H1 (cell line): Measurements from ENCODE around the gene MAPK9. TPM values are rescaled to one million over a fixed set of nuclear protein-coding genes. Genes with fewer than 3 reads are reported as not detected.

ENCODE experiments used
- CTCF ChIA-PET: fragments of 300-600 bp; sonication (Branson Sonifier 250); formaldehyde crosslinking; loops from one replicate; lab custom pipeline; 2021; ENCODE audit not compliant: partially characterized antibody; lab: Charles Lee
- POLR2A ChIA-PET: fragments of 300-600 bp; sonication (Branson Sonifier 250); formaldehyde crosslinking; loops from one replicate; lab custom pipeline; 2021; ENCODE audit warnings: inconsistent platforms; ENCODE audit not compliant: partially characterized antibody; lab: Charles Lee
- DNase-seq, 2 experiments: peaks; one replicate each; pipeline versions ENCODE4 v3.0.0 to v3.0.0-alpha.2; 2010 to 2022; ENCODE audit warnings: low spot score in 2 of 2, low read depth in 1 of 2, mixed read lengths in 1 of 2
- FAIRE-seq: peaks from 2 replicates; lab custom pipeline; 2011; peaks lifted over from hg19 to GRCh38; lab: Jason Lieb, UNC
- H2AFZ ChIP-seq: 2 replicates; pipeline ENCODE4 v1.8.1; 2012; ENCODE audit warnings: low read length, inconsistent platforms
- H2AK5ac ChIP-seq: 2 replicates; pipeline ENCODE4 v1.6.1; 2013; ENCODE audit warnings: low read depth, low read length
- H2BK120ac ChIP-seq: replicated peaks from 2 replicates; pipeline ENCODE3; 2013; ENCODE audit warnings: low read depth, low read length, inconsistent platforms
- H2BK12ac ChIP-seq: 2 replicates; pipeline ENCODE4 v1.6.1; 2013; ENCODE audit warnings: low read depth, low read length
- H2BK15ac ChIP-seq: 2 replicates; pipeline ENCODE4 v1.6.1; 2013; ENCODE audit warnings: low read length
- H2BK20ac ChIP-seq: 2 replicates; pipeline ENCODE4 v1.6.1; 2013; ENCODE audit warnings: low read length
- H2BK5ac ChIP-seq: 2 replicates; pipeline ENCODE4 v1.6.1; 2013; ENCODE audit warnings: low read depth, low read length
- H3K14ac ChIP-seq: 2 replicates; pipeline ENCODE4 v1.6.1; 2013; ENCODE audit warnings: inconsistent platforms; ENCODE audit not compliant: insufficient read length
- H3K18ac ChIP-seq: 2 replicates; pipeline ENCODE4 v1.6.1; 2013; ENCODE audit warnings: low read length; ENCODE audit errors: extremely low read depth
- H3K23ac ChIP-seq: 2 replicates; pipeline ENCODE4 v1.6.1; 2013; ENCODE audit warnings: inconsistent platforms; ENCODE audit not compliant: insufficient read length
- H3K23me2 ChIP-seq: 2 replicates; pipeline ENCODE4 v1.6.1; 2013; ENCODE audit warnings: low read depth, low read length
- H3K27ac ChIP-seq: 2 replicates; pipeline ENCODE4 v1.6.1; 2011; ENCODE audit warnings: low read depth, low read length, inconsistent platforms
- H3K27me3 ChIP-seq, 4 experiments: replicated peaks in 1 of 4; 1 replicate in 1 of 4; 2 replicates in 3 of 4; pipeline versions ENCODE4 v1.6.1 to v1.8.1; 2011 to 2013; ENCODE audit warnings: low read length in 3 of 4, mild to moderate bottlenecking in 3 of 4, inconsistent platforms in 2 of 4, mixed read lengths in 2 of 4, moderate library complexity in 1 of 4; ENCODE audit not compliant: control insufficient read depth in 3 of 4, insufficient read depth in 3 of 4; ENCODE audit errors: extremely low read depth in 1 of 4
- H3K36me3 ChIP-seq, 4 experiments: 2 replicates each; pipeline versions ENCODE4 v1.6.1 to v1.8.1; 2011 to 2013; ENCODE audit warnings: mild to moderate bottlenecking in 4 of 4, low read length in 3 of 4, moderate library complexity in 2 of 4, control low read depth in 1 of 4, inconsistent platforms in 1 of 4; ENCODE audit not compliant: insufficient read depth in 4 of 4, control insufficient read depth in 2 of 4
- H3K4ac ChIP-seq: replicated peaks from 2 replicates; pipeline ENCODE3; 2013; ENCODE audit warnings: low read length, low read depth, mixed read lengths, inconsistent platforms; ENCODE audit not compliant: insufficient read length
- H3K4me1 ChIP-seq, 4 experiments: replicated peaks in 1 of 4; 1 replicate in 1 of 4; 2 replicates in 3 of 4; pipeline versions ENCODE4 v1.6.1 to v1.8.1; 2011 to 2013; ENCODE audit warnings: low read length in 3 of 4, inconsistent platforms in 2 of 4, mixed read lengths in 1 of 4; ENCODE audit not compliant: insufficient read depth in 4 of 4, control insufficient read depth in 3 of 4
- H3K4me2 ChIP-seq, 2 experiments: 2 replicates each; pipeline versions ENCODE4 v1.6.1 to v1.8.1; 2011 to 2013; ENCODE audit warnings: low read depth in 2 of 2, low read length in 2 of 2, control low read depth in 1 of 2, inconsistent platforms in 1 of 2, mild to moderate bottlenecking in 1 of 2; ENCODE audit not compliant: insufficient read depth in 1 of 2
- H3K4me3 ChIP-seq, 4 experiments: fragments of 200-600, 300-600 bp in 1 of 4; sonication (generic), shearing (Covaris generic), sonication (Bioruptor Twin) in 1 of 4; 2 replicates each; pipeline versions ENCODE4 v1.5.1 to v1.8.1; 2011 to 2016; ENCODE audit warnings: low read length in 4 of 4, low read depth in 3 of 4, control low read depth in 2 of 4, inconsistent platforms in 2 of 4, mild to moderate bottlenecking in 2 of 4, mixed read lengths in 1 of 4, moderate library complexity in 1 of 4; ENCODE audit not compliant: insufficient read depth in 2 of 4; ENCODE audit errors: extremely low read depth in 1 of 4
- H3K56ac ChIP-seq: replicated peaks from 2 replicates; pipeline ENCODE3; 2013; ENCODE audit warnings: low read depth, mild to moderate bottlenecking, mixed read lengths, low read length, inconsistent platforms; ENCODE audit not compliant: insufficient read length
- H3K79me1 ChIP-seq: 2 replicates; pipeline ENCODE4 v1.6.1; 2013; ENCODE audit warnings: low read depth, low read length, control low read depth
- H3K79me2 ChIP-seq, 2 experiments: 2 replicates each; pipeline versions ENCODE4 v1.6.1 to v1.8.1; 2012 to 2013; ENCODE audit warnings: low read length in 2 of 2, mild to moderate bottlenecking in 2 of 2, inconsistent platforms in 1 of 2; ENCODE audit not compliant: insufficient read depth in 2 of 2, control insufficient read depth in 1 of 2
- H3K9ac ChIP-seq, 4 experiments: replicated peaks in 1 of 4; 1 replicate in 1 of 4; 2 replicates in 3 of 4; pipeline versions ENCODE4 v1.6.1 to v1.8.1; 2011 to 2013; ENCODE audit warnings: low read depth in 3 of 4, low read length in 3 of 4, control low read depth in 2 of 4, mild to moderate bottlenecking in 2 of 4, moderate library complexity in 2 of 4, inconsistent platforms in 1 of 4; ENCODE audit errors: extremely low read depth in 1 of 4
- H3K9me3 ChIP-seq, 2 experiments: 2 replicates each; pipeline versions ENCODE4 v1.6.1 to v1.8.1; 2012 to 2013; ENCODE audit warnings: mild to moderate bottlenecking in 2 of 2, moderate library complexity in 2 of 2, control low read depth in 1 of 2, inconsistent platforms in 1 of 2, low read depth in 1 of 2, low read length in 1 of 2, mixed read lengths in 1 of 2; ENCODE audit not compliant: insufficient read depth in 2 of 2
- H4K20me1 ChIP-seq, 2 experiments: replicated peaks in 1 of 2; 2 replicates each; pipeline versions ENCODE3 to v1.8.1; 2011 to 2013; ENCODE audit warnings: inconsistent platforms in 2 of 2, low read length in 2 of 2, mild to moderate bottlenecking in 1 of 2; ENCODE audit not compliant: insufficient read depth in 2 of 2, control insufficient read depth in 1 of 2
- H4K5ac ChIP-seq: 2 replicates; pipeline ENCODE4 v1.6.1; 2013; ENCODE audit warnings: low read length, low read depth, mixed read lengths, inconsistent platforms; ENCODE audit not compliant: insufficient read length
- H4K8ac ChIP-seq: 2 replicates; pipeline ENCODE4 v1.8.0; 2013; ENCODE audit warnings: mild to moderate bottlenecking, moderate library complexity, low read length, inconsistent platforms; ENCODE audit not compliant: insufficient read depth; ENCODE audit errors: extremely low read depth
- H4K91ac ChIP-seq: replicated peaks from 2 replicates; pipeline ENCODE3; 2013; ENCODE audit warnings: low read length, mixed read lengths, inconsistent platforms; ENCODE audit not compliant: insufficient read length
- BACH1 ChIP-seq: IDR thresholded peaks from 2 replicates; pipeline ENCODE4 v1.6.1; 2012; ENCODE audit warnings: low read length, improper control_type of control experiment
- PHF8 ChIP-seq: fragments of 200-600 bp; sonication (generic); conservative IDR thresholded peaks from 2 replicates; pipeline ENCODE4 v1.7.1; 2012; ENCODE audit warnings: low read depth, mild to moderate bottlenecking, inconsistent platforms, low read length, moderate library complexity
- SP4 ChIP-seq: IDR thresholded peaks from 2 replicates; pipeline ENCODE4 v1.6.1; 2012; ENCODE audit warnings: low read length, inconsistent platforms
- TAF1 ChIP-seq: IDR thresholded peaks from 2 replicates; pipeline ENCODE4 v1.6.1; 2011; ENCODE audit warnings: mild to moderate bottlenecking, low read depth, low read length
- WGBS, 2 experiments: shearing (Covaris generic) in 1 of 2; methylation state at CpG; one replicate each; pipeline versions ENCODE4 v1.1.6 to v1.1.7; 2013 to 2015; ENCODE audit warnings: low lambda C conversion rate in 2 of 2, mixed read lengths in 2 of 2, inconsistent platforms in 1 of 2, low coverage in 1 of 2, missing lambda C conversion rate in 1 of 2; ENCODE audit not compliant: insufficient replicate concordance in 2 of 2, insufficient coverage in 1 of 2, insufficient read length in 1 of 2; ENCODE audit errors: extremely low coverage in 1 of 2, missing lambda C conversion rate in 1 of 2; 5-methylcytosine and 5-hydroxymethylcytosine counted together
- polyA plus RNA-seq, 7 experiments: library from polyadenylated mRNA; depleted of rRNA in 3 of 7; stranded (reverse) in 5 of 7; unstranded in 2 of 7; fragments of >200 nt in 5 of 7; fragments of 200-250 nt in 2 of 7; gene quantifications; 1 replicate in 5 of 7; 2 replicates in 1 of 7; 4 replicates in 1 of 7; pipeline versions ENCODE4 v1.2.1 to v1.2.3, GENCODE V29; 2011 to 2013; ENCODE audit warnings: missing spikeins in 2 of 7, mixed read lengths in 2 of 7
- total RNA-seq: library from RNA; stranded (reverse); fragmentation: NEBNext Ultra II Directional; extraction: Animal tissue kit (Norgen Biotek cat#: 25700); gene quantifications from 2 replicates; pipeline ENCODE4 v1.2.1, GENCODE V29; 2021
- TF ChIP-seq, protein P1 (sequence below): IDR thresholded peaks from 2 replicates; pipeline ENCODE4 v1.6.1; 2012; ENCODE audit warnings: inconsistent platforms
- TF ChIP-seq, protein P2 (sequence below): IDR thresholded peaks from 2 replicates; pipeline ENCODE4 v1.6.1; 2011; ENCODE audit warnings: low read length, improper control_type of control experiment
- TF ChIP-seq, protein P3 (sequence below): IDR thresholded peaks from 2 replicates; pipeline ENCODE4 v1.6.1; 2012; ENCODE audit warnings: inconsistent platforms

MAPK9 gene
- total and polyA plus RNA-seq, 2 of the 8 experiments (the other 6 are each of a cell fraction or from before 2014, with no cell fraction given) = 22.3 to 43.7 TPM

DNA sequence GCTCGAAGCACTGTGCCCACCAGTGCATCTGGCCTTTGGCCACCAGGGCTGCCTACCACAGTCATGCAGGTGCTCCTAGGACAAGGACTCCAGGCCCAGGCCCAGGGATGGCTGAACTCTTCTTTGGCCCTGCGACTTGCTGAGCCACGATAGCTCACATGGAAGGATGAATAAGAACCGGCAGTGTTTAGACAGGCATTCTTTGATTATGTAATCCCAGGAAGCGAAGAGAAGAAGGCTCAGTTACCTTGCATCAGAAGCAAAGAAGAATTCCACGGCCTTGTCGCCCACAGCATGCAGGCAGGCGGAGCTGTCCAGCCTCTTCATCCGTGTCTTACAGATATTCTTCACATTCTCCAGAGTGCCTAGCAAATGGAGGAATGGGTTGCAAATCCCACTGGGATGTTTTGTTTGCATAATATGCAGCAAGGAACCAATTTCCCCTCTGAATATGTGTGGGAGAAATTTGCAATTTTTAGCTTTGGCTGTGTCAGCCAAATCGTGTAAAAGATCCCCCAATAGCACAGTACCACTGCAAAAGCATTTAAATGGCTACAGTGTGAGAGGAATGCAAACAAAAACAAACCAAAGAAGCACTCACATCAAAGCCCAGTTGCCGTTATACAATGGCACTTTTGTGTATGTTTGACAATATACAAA, 32.2 kb upstream of the MAPK9 start:
- no peak overlapping the region for H3K27ac ChIP-seq

More for the DNA sequence above, 32.2 kb upstream of the MAPK9 start:
- Histone ChIP-seq H3K14ac (no peak overlapping the region), H3K18ac (no peak overlapping the region), H4K5ac (no peak overlapping the region), H3K23ac (no peak overlapping the region), H3K79me2 (no peaks in the 10 kb centered on the region), H2AK5ac (no peak overlapping the region), H2BK12ac (no peak overlapping the region), H2BK120ac (no peak overlapping the region), H2AFZ (no peak overlapping the region), H3K4me3 (no peak overlapping the region), H2BK15ac (no peak overlapping the region), H4K8ac (no peak overlapping the region), H3K36me3 (peaks cover 26 to 84% (median 68%) of the 10 kb centered on the region in 4 experiments), H2BK20ac (no peak overlapping the region), H4K20me1 (peaks cover 0 to 9% of the 10 kb centered on the region in 2 experiments), H3K56ac (no peak overlapping the region), H3K9me3 (no peaks in the 10 kb centered on the region), H4K91ac (no peak overlapping the region), H3K79me1 (no peaks in the 10 kb centered on the region), H3K4me2 (no peak overlapping the region), H2BK5ac (peak overlapping the region; percentile 16; the same call in 1 of the 2 replicates), H3K4me1 (peaks cover 0 to 2% (median 0%) of the 10 kb centered on the region in 4 experiments; a peak in 3 of 7 replicates), H3K9ac (no peak overlapping the region), H3K23me2 (no peaks in the 10 kb centered on the region), H3K27me3 (no peaks in the 10 kb centered on the region), H3K4ac (no peak overlapping the region)
- TF ChIP-seq TAF1 (no peak), SP4 (no peak), BACH1 (no peak), PHF8 (no peak)
- TF ChIP-seq, protein P1, sequence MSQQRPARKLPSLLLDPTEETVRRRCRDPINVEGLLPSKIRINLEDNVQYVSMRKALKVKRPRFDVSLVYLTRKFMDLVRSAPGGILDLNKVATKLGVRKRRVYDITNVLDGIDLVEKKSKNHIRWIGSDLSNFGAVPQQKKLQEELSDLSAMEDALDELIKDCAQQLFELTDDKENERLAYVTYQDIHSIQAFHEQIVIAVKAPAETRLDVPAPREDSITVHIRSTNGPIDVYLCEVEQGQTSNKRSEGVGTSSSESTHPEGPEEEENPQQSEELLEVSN = no peak
- TF ChIP-seq, protein P2, sequence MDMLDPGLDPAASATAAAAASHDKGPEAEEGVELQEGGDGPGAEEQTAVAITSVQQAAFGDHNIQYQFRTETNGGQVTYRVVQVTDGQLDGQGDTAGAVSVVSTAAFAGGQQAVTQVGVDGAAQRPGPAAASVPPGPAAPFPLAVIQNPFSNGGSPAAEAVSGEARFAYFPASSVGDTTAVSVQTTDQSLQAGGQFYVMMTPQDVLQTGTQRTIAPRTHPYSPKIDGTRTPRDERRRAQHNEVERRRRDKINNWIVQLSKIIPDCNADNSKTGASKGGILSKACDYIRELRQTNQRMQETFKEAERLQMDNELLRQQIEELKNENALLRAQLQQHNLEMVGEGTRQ = no peak
- TF ChIP-seq, protein P3, sequence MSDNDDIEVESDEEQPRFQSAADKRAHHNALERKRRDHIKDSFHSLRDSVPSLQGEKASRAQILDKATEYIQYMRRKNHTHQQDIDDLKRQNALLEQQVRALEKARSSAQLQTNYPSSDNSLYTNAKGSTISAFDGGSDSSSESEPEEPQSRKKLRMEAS = no peak
- ChIA-PET CTCF (interaction anchor here (0.6 to 14.0 kb wide), 7 partner anchors 6 to 113 kb away, joined by 3 to 192 read pairs (median 4); no protein-coding TSS in a partner anchor), POLR2A (interaction anchor here (0.9 to 1.3 kb wide), 5 partner anchors 8 to 27 kb away, joined by 3 to 4 read pairs (median 4); no protein-coding TSS in a partner anchor)
- FAIRE-seq = no peak
- 85% methylated on average over 11 of the region's 11 CpGs; no CpG with 5 or more reads in 1 of the 2 experiments for WGBS, 2 experiments
- DNase-seq = no peak
